Common myeloid progenitor, CD34-positive (primary cell): Measurements from ENCODE around the gene PARP12.

ENCODE experiments used
- CTCF ChIA-PET: fragments of 350-600 bp; sonication (Branson Sonifier 250); formaldehyde crosslinking; loops from one replicate; lab custom pipeline; 2021; ENCODE audit warnings: antibody characterized with exemption; lab: Charles Lee
- POLR2A ChIA-PET: fragments of 350-600 bp; sonication (Branson Sonifier 250); formaldehyde crosslinking; loops from one replicate; lab custom pipeline; 2021; ENCODE audit warnings: antibody characterized with exemption; lab: Charles Lee
- DNase-seq, 3 donors: peaks; one replicate each; pipeline versions ENCODE4 v3.0.0 to v3.0.0-alpha.2; 2013
- H3K27ac ChIP-seq, 2 experiments: 1 replicate in 1 of 2; 2 replicates in 1 of 2; pipeline ENCODE4 v1.7.0; 2013; ENCODE audit warnings: inconsistent platforms in 2 of 2, low read length in 2 of 2, mild to moderate bottlenecking in 2 of 2, low read depth in 1 of 2, moderate library complexity in 1 of 2; ENCODE audit not compliant: severe bottlenecking in 2 of 2, insufficient read depth in 1 of 2, poor library complexity in 1 of 2
- H3K27me3 ChIP-seq, 5 experiments: replicated peaks in 2 of 5; 1 replicate in 3 of 5; 2 replicates in 2 of 5; pipeline versions ENCODE4 v1.6.1 to v1.7.0; 2013; ENCODE audit warnings: low read length in 4 of 5, mild to moderate bottlenecking in 2 of 5, moderate library complexity in 2 of 5, inconsistent platforms in 1 of 5; ENCODE audit not compliant: insufficient read depth in 5 of 5, control insufficient read depth in 4 of 5
- H3K36me3 ChIP-seq, 4 experiments: 1 replicate in 2 of 4; 2 replicates in 2 of 4; pipeline versions ENCODE4 v1.6.1 to v1.7.0; 2013; ENCODE audit warnings: low read length in 3 of 4, control low read depth in 1 of 4, mild to moderate bottlenecking in 1 of 4; ENCODE audit not compliant: control insufficient read depth in 4 of 4, insufficient read depth in 4 of 4
- H3K4me1 ChIP-seq, 4 experiments: 1 replicate in 3 of 4; 2 replicates in 1 of 4; pipeline versions ENCODE4 v1.6.1 to v1.7.1; 2013; ENCODE audit warnings: low read length in 3 of 4, mild to moderate bottlenecking in 3 of 4, control low read depth in 1 of 4, inconsistent platforms in 1 of 4, moderate library complexity in 1 of 4; ENCODE audit not compliant: control insufficient read depth in 4 of 4, insufficient read depth in 4 of 4; ENCODE audit errors: control extremely low read depth in 1 of 4
- H3K4me3 ChIP-seq, 7 experiments: 1 replicate in 4 of 7; 2 replicates in 3 of 7; pipeline versions ENCODE4 v1.5.1 to v1.7.0; 2013; ENCODE audit warnings: mild to moderate bottlenecking in 7 of 7, low read length in 6 of 7, moderate library complexity in 6 of 7, inconsistent platforms in 2 of 7, low read depth in 2 of 7, control low read depth in 1 of 7; ENCODE audit not compliant: insufficient read depth in 4 of 7, control insufficient read depth in 1 of 7; ENCODE audit errors: extremely low read depth in 1 of 7
- H3K9me3 ChIP-seq, 5 experiments: 1 replicate in 4 of 5; 2 replicates in 1 of 5; pipeline versions ENCODE4 v1.6.1 to v1.7.1; 2013; ENCODE audit warnings: low read length in 4 of 5, mild to moderate bottlenecking in 2 of 5, inconsistent platforms in 1 of 5, low read depth in 1 of 5, moderate library complexity in 1 of 5; ENCODE audit not compliant: control insufficient read depth in 4 of 5, insufficient read depth in 2 of 5; ENCODE audit errors: control extremely low read depth in 1 of 5
- WGBS: methylation state at CpG from one replicate; pipeline ENCODE4 v1.1.5; 2013; ENCODE audit not compliant: insufficient coverage; 5-methylcytosine and 5-hydroxymethylcytosine counted together

Gene PARP12

GRCh38 chr7:140084142-140084655, 21.4 kb upstream of the PARP12 start:
- Histone ChIP-seq H3K4me3 (no peak overlapping the region), H3K36me3 (no peaks in the 10 kb centered on the region), H3K27ac (no peak overlapping the region), H3K27me3 (peaks cover 0 to 6% (median 0%) of the 10 kb centered on the region in 5 experiments), H3K4me1 (peaks cover 4 to 9% (median 8%) of the 10 kb centered on the region in 4 experiments), H3K9me3 (no peaks in the 10 kb centered on the region)
- POLR2A ChIA-PET: no interaction called here
- DNase-seq: peak in 1 of 3 donors; percentile 63
- 92% methylated on average over 2 of the region's 4 CpGs for WGBS
- CTCF ChIA-PET: interaction anchor here (0.9 to 1.4 kb wide), 3 partner anchors 8 to 21 kb away, joined by 3 to 6 read pairs (median 3); partner anchors contain the start of gene PARP12

GRCh38 chr7:140082770-140083169, 20.0 kb upstream of the PARP12 start:
- 39% methylated on average over 7 of the region's 7 CpGs for WGBS

GRCh38 chr7:140081774-140082425, 19.1 kb upstream of the PARP12 start:
- POLR2A ChIA-PET: no interaction called here
- 96% methylated on average over 7 of the region's 11 CpGs for WGBS
- no peak for DNase-seq
- CTCF ChIA-PET: interaction anchor here (0.7 kb wide), 1 partner anchor 398 kb away, joined by 3 read pairs; no protein-coding TSS in a partner anchor
- peaks cover 4 to 16% (median 8%) of the 10 kb centered on the region in 4 experiments for H3K4me1 ChIP-seq
- H3K27ac ChIP-seq: no peak overlapping the region
- no peaks in the 10 kb centered on the region for H3K9me3 ChIP-seq
- no peak overlapping the region for H3K4me3 ChIP-seq
- H3K36me3 ChIP-seq: no peaks in the 10 kb centered on the region
- peaks cover 0 to 6% (median 0%) of the 10 kb centered on the region in 5 experiments for H3K27me3 ChIP-seq

More at GRCh38 chr7:140082770-140083169, 20.0 kb upstream of the PARP12 start:
- Histone ChIP-seq H3K9me3 (no peaks in the 10 kb centered on the region), H3K36me3 (no peaks in the 10 kb centered on the region), H3K27me3 (peaks cover 0 to 6% (median 0%) of the 10 kb centered on the region in 5 experiments), H3K4me1 (peaks cover 4 to 16% (median 8%) of the 10 kb centered on the region in 4 experiments), H3K27ac (no peak overlapping the region), H3K4me3 (no peak overlapping the region)
- ChIA-PET CTCF (interaction anchor here (1.1 to 1.4 kb wide), 2 partner anchors 20 to 243 kb away, joined by 4 to 6 read pairs; partner anchors contain the start of gene PARP12), POLR2A (no interaction called here)
- no peak for DNase-seq

- 94% methylated on average over 6 of the region's 7 CpGs for WGBS
- CTCF ChIA-PET: no interaction called here
- Histone ChIP-seq H3K27me3 (peaks cover 0 to 6% (median 0%) of the 10 kb centered on the region in 5 experiments), H3K27ac (no peak overlapping the region), H3K36me3 (no peaks in the 10 kb centered on the region), H3K9me3 (no peaks in the 10 kb centered on the region), H3K4me1 (peaks cover 4 to 16% (median 8%) of the 10 kb centered on the region in 4 experiments), H3K4me3 (no peak overlapping the region)
- POLR2A ChIA-PET: no interaction called here
- DNase-seq: no peak
These were observed 18.2 kb upstream of the PARP12 start for GRCh38 chr7:140080919-140081318.

GRCh38 chr7:140079121-140079536, 16.4 kb upstream of the PARP12 start:
- no peak overlapping the region for H3K27ac ChIP-seq
- no peak overlapping the region for H3K4me3 ChIP-seq
- H3K36me3 ChIP-seq: no peaks in the 10 kb centered on the region
- peak; percentile 41 to 44 (median 41) for DNase-seq
- peaks cover 3 to 13% (median 5%) of the 10 kb centered on the region in 4 experiments for H3K4me1 ChIP-seq
- ChIA-PET POLR2A (no interaction called here), CTCF (interaction anchor here (1.0 to 1.5 kb wide), 3 partner anchors 9 to 72 kb away, joined by 3 read pairs; no protein-coding TSS in a partner anchor)
- peaks cover 0 to 6% (median 0%) of the 10 kb centered on the region in 5 experiments for H3K27me3 ChIP-seq
- no peaks in the 10 kb centered on the region for H3K9me3 ChIP-seq
- 100% methylated on average over 1 of the region's 6 CpGs for whole genome bisulfite sequencing

GRCh38 chr7:140078392-140078791, 15.6 kb upstream of the PARP12 start:
- H3K36me3 ChIP-seq: no peaks in the 10 kb centered on the region
- H3K4me3 ChIP-seq: no peak overlapping the region
- H3K27me3 ChIP-seq: peaks cover 0 to 6% (median 0%) of the 10 kb centered on the region in 5 experiments
- ChIA-PET POLR2A (no interaction called here), CTCF (interaction anchor here (1.2 to 1.5 kb wide), 3 partner anchors 10 to 27 kb away, joined by 3 to 4 read pairs (median 3); no protein-coding TSS in a partner anchor)
- H3K4me1 ChIP-seq: peaks cover 3 to 13% (median 4%) of the 10 kb centered on the region in 4 experiments
- no peaks in the 10 kb centered on the region for H3K9me3 ChIP-seq
- no peak overlapping the region for H3K27ac ChIP-seq
- peak in 1 of 3 donors; percentile 53 for DNase-seq
- WGBS: 67% methylated on average over 6 of the region's 13 CpGs

- CTCF ChIA-PET: no interaction called here
- 96% methylated on average over 5 of the region's 6 CpGs for WGBS
- no peak overlapping the region for H3K27ac ChIP-seq
- H3K27me3 ChIP-seq: no peaks in the 10 kb centered on the region
- H3K4me3 ChIP-seq: no peak overlapping the region
- H3K4me1 ChIP-seq: peaks cover 0 to 7% (median 0%) of the 10 kb centered on the region in 4 experiments
- no peaks in the 10 kb centered on the region for H3K36me3 ChIP-seq
- H3K9me3 ChIP-seq: peaks cover 0 to 2% (median 0%) of the 10 kb centered on the region in 5 experiments
- POLR2A ChIA-PET: no interaction called here
- DNase-seq: no peak
These were observed 12.0 kb upstream of the PARP12 start for GRCh38 chr7:140074780-140075179.
